SK-N-SH (cell line): ENCODE data around the gene ABR.

Source experiments
- EP300 ChIP-seq, 2 experiments: IDR thresholded peaks; 2 replicates each; pipeline versions ENCODE4 v1.4.0 to v1.6.1; 2012; ENCODE audit warnings: borderline replicate concordance in 1 of 2, low read depth in 1 of 2, low read length in 1 of 2
- GABPA ChIP-seq: IDR thresholded peaks from 2 replicates; pipeline ENCODE4 v1.4.0; 2012; ENCODE audit warnings: low read depth, mild to moderate bottlenecking
- POLR2AphosphoS5 ChIP-seq: IDR thresholded peaks from 2 replicates; pipeline ENCODE4 v1.6.1; 2012; ENCODE audit warnings: low read depth, low read length
- RAD21 ChIP-seq: IDR thresholded peaks from 2 replicates; pipeline ENCODE4 v1.6.1; 2012; ENCODE audit warnings: mild to moderate bottlenecking, low read length
- SIN3A ChIP-seq: IDR thresholded peaks from 2 replicates; pipeline ENCODE4 v1.6.1; 2012; ENCODE audit warnings: low read depth, mild to moderate bottlenecking, low read length, moderate library complexity, borderline replicate concordance
- TCF12 ChIP-seq: IDR thresholded peaks from 2 replicates; pipeline ENCODE4 v1.4.0; 2012
- TF ChIP-seq, protein P1 (sequence below): fragments of 200-600 bp; sonication (generic); IDR thresholded peaks from 2 replicates; pipeline ENCODE4 v1.6.1; 2017; ENCODE audit warnings: antibody characterized with exemption, mild to moderate bottlenecking, moderate library complexity
- TF ChIP-seq, protein P2 (sequence below): fragments of 150-350 bp; IDR thresholded peaks from 2 replicates; pipeline ENCODE4 v1.6.1; 2017; ENCODE audit warnings: antibody characterized with exemption, low read length, low read depth, borderline replicate concordance
- TF ChIP-seq, protein P3 (sequence below): IDR thresholded peaks from 2 replicates; pipeline ENCODE4 v1.4.0; 2012; ENCODE audit warnings: low read depth, borderline replicate concordance

DNA sequence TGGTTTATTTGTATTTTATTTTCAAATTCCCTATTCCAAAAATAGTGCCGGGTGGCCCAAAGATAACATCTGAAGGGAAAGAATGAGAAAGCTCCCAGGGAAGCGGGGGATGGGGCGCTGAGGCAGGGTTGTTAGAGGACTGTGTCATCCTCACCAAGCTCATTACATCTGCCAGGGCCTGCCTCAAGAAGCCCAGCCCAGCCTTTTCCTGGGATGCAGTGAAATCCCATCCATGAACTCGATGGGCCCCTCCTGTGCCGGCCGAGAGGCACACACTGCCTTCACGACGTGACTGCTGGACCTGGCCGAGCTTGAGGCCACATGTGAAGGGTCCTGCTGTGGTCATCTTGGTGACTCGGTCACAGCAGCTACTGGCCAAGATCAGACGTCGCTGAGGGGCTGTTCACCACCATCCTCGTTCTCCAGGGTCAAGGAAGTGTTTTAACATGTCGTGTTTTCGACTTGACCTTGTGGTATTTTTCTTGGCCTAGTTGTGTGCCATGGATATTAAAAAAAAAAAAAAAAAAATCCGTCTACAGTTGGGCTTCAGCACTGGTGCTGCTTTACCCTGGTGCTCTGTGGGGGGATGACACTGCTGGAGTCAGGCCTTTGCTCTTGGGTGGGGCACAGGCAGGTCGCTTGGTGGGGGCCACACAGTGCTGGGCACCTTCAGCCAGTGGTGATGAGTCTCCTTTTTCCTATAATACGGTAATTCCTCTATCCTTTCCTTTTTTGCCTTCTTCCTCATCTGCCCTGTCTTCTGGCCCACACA, 178.0 kb downstream of the ABR start:
- TF ChIP-seq, protein P1, sequence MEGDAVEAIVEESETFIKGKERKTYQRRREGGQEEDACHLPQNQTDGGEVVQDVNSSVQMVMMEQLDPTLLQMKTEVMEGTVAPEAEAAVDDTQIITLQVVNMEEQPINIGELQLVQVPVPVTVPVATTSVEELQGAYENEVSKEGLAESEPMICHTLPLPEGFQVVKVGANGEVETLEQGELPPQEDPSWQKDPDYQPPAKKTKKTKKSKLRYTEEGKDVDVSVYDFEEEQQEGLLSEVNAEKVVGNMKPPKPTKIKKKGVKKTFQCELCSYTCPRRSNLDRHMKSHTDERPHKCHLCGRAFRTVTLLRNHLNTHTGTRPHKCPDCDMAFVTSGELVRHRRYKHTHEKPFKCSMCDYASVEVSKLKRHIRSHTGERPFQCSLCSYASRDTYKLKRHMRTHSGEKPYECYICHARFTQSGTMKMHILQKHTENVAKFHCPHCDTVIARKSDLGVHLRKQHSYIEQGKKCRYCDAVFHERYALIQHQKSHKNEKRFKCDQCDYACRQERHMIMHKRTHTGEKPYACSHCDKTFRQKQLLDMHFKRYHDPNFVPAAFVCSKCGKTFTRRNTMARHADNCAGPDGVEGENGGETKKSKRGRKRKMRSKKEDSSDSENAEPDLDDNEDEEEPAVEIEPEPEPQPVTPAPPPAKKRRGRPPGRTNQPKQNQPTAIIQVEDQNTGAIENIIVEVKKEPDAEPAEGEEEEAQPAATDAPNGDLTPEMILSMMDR = no peak
- TF ChIP-seq EP300 (IDR thresholded peaks at IDR 0.05; ENCODE audit: borderline replicate concordance in 1 of 2, low read depth in 1 of 2, low read length in 1 of 2) (no peak), RAD21 (no peak), POLR2AphosphoS5 (no peak), GABPA (no peak), SIN3A (0 out of 2 replicates have a peak, but pooled peaks have one; percentile 2), TCF12 (peak; percentile 35; the same call in 1 of the 2 replicates)
- TF ChIP-seq, protein P2, sequence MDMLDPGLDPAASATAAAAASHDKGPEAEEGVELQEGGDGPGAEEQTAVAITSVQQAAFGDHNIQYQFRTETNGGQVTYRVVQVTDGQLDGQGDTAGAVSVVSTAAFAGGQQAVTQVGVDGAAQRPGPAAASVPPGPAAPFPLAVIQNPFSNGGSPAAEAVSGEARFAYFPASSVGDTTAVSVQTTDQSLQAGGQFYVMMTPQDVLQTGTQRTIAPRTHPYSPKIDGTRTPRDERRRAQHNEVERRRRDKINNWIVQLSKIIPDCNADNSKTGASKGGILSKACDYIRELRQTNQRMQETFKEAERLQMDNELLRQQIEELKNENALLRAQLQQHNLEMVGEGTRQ = no peak
- TF ChIP-seq, protein P3, sequence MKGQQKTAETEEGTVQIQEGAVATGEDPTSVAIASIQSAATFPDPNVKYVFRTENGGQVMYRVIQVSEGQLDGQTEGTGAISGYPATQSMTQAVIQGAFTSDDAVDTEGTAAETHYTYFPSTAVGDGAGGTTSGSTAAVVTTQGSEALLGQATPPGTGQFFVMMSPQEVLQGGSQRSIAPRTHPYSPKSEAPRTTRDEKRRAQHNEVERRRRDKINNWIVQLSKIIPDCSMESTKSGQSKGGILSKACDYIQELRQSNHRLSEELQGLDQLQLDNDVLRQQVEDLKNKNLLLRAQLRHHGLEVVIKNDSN = no peak
